OCI-LY1 (cell line): ENCODE measurements around the gene ZNF667.

Experiments used
- H2AFZ ChIP-seq: fragments of 200-600 bp; sonication (generic), shearing (Covaris generic); 2 replicates; pipeline ENCODE4 v1.6.0; 2014; ENCODE audit warnings: antibody characterized with exemption, mild to moderate bottlenecking, low read length
- H3F3A ChIP-seq: fragments of 200-600 bp; sonication (generic), shearing (Covaris generic); 2 replicates; pipeline ENCODE4 v1.6.0; 2014; ENCODE audit warnings: mild to moderate bottlenecking, antibody characterized with exemption, low read length, moderate library complexity; ENCODE audit not compliant: insufficient read depth
- H3K27ac ChIP-seq: fragments of 200-600 bp; sonication (generic); 2 replicates; pipeline ENCODE4 v1.5.1; 2014; ENCODE audit warnings: low read length, mixed run types, mild to moderate bottlenecking, low read depth; ENCODE audit not compliant: poor library complexity, severe bottlenecking
- H3K27me3 ChIP-seq: fragments of 200-600 bp; sonication (generic); 2 replicates; pipeline ENCODE4 v1.6.0; 2014; ENCODE audit warnings: antibody characterized with exemption, mild to moderate bottlenecking, low read length, moderate library complexity; ENCODE audit not compliant: insufficient read depth
- H3K36me3 ChIP-seq: fragments of 200-600 bp; sonication (generic); 2 replicates; pipeline ENCODE4 v1.6.1; 2014; ENCODE audit warnings: mild to moderate bottlenecking, antibody characterized with exemption, low read length, moderate library complexity, mixed read lengths; ENCODE audit not compliant: insufficient read depth
- H3K4me1 ChIP-seq: fragments of 200-600 bp; sonication (generic); 2 replicates; pipeline ENCODE4 v1.5.1; 2014; ENCODE audit warnings: mild to moderate bottlenecking, low read length, moderate library complexity; ENCODE audit not compliant: insufficient read depth, severe bottlenecking
- H3K4me2 ChIP-seq: fragments of 200-600 bp; sonication (generic), shearing (Covaris generic); 2 replicates; pipeline ENCODE4 v1.6.1; 2014; ENCODE audit warnings: low read length
- H3K4me3 ChIP-seq: fragments of 200-600 bp; sonication (generic); 2 replicates; pipeline ENCODE4 v1.5.1; 2014; ENCODE audit warnings: low read length, low read depth, mild to moderate bottlenecking, mixed read lengths; ENCODE audit not compliant: poor library complexity, severe bottlenecking
- H3K79me2 ChIP-seq: fragments of 200-600 bp; shearing (Covaris generic); 2 replicates; pipeline ENCODE4 v1.6.1; 2016; ENCODE audit warnings: mixed run types, low read length, mixed read lengths; ENCODE audit not compliant: insufficient read depth
- H3K9ac ChIP-seq: fragments of 200-600 bp; sonication (generic), shearing (Covaris generic); 2 replicates; pipeline ENCODE4 v1.6.1; 2014; ENCODE audit warnings: mild to moderate bottlenecking, low read length, mixed read lengths
- H3K9me2 ChIP-seq: fragments of 200-600 bp; sonication (generic), shearing (Covaris generic); 2 replicates; pipeline ENCODE4 v1.6.1; 2014; ENCODE audit warnings: low read depth, mild to moderate bottlenecking, low read length, mixed read lengths
- H3K9me3 ChIP-seq: fragments of 200-600 bp; shearing (Covaris generic); 2 replicates; pipeline ENCODE4 v1.6.1; 2014; ENCODE audit warnings: low read length, mixed read lengths
- H4K20me1 ChIP-seq: fragments of 200-600 bp; sonication (generic), shearing (Covaris generic); 2 replicates; pipeline ENCODE4 v1.6.0; 2016; ENCODE audit warnings: mild to moderate bottlenecking, low read length; ENCODE audit not compliant: insufficient read depth
- CTCF ChIP-seq: fragments of 200-600 bp; sonication (generic), shearing (Covaris generic); IDR thresholded peaks from 2 replicates; pipeline ENCODE4 v1.5.1; 2017; ENCODE audit warnings: mild to moderate bottlenecking, antibody characterized with exemption, low read length, moderate library complexity, mixed read lengths
- EZH2 ChIP-seq: fragments of 200-600 bp; sonication (generic), shearing (Covaris generic); IDR thresholded peaks from 2 replicates; pipeline ENCODE4 v1.8.0; 2017; ENCODE audit warnings: borderline replicate concordance, mixed run types, mild to moderate bottlenecking, antibody characterized with exemption, low read length, moderate library complexity, mixed read lengths

ZNF667 gene

GRCh38 chr19:56441206-56441792 lies 35.8 kb downstream of the ZNF667 start:
- Histone ChIP-seq H3K9ac (no peak overlapping the region), H3K36me3 (no peaks in the 10 kb centered on the region), H3K4me1 (no peaks in the 10 kb centered on the region), H3K9me3 (peaks cover 37% of the 10 kb centered on the region), H3K27ac (no peak overlapping the region), H3F3A (no peaks in the 10 kb centered on the region), H4K20me1 (no peaks in the 10 kb centered on the region), H3K4me2 (no peak overlapping the region), H2AFZ (no peak overlapping the region), H3K4me3 (no peak overlapping the region), H3K27me3 (no peaks in the 10 kb centered on the region), H3K9me2 (no peaks in the 10 kb centered on the region), H3K79me2 (no peaks in the 10 kb centered on the region)
- TF ChIP-seq EZH2: no peak
- TF ChIP-seq CTCF: no peak

GRCh38 chr19:56423985-56424353 lies 53.2 kb downstream of the ZNF667 start:
- Histone ChIP-seq H3K79me2 (no peaks in the 10 kb centered on the region), H4K20me1 (no peaks in the 10 kb centered on the region), H3K27me3 (no peaks in the 10 kb centered on the region), H3K27ac (no peak overlapping the region), H3K9me2 (no peaks in the 10 kb centered on the region), H3F3A (no peaks in the 10 kb centered on the region; the same call in 1 of the 2 replicates), H3K9me3 (peaks cover 57% of the 10 kb centered on the region), H3K4me3 (no peak overlapping the region), H3K9ac (no peak overlapping the region), H3K4me1 (no peaks in the 10 kb centered on the region), H2AFZ (no peak overlapping the region), H3K4me2 (no peak overlapping the region), H3K36me3 (peaks cover 29% of the 10 kb centered on the region)
- no peak for TF ChIP-seq CTCF
- no peak for TF ChIP-seq EZH2

- Histone ChIP-seq H3K4me1 (no peaks in the 10 kb centered on the region), H3K9me2 (no peaks in the 10 kb centered on the region), H3K27ac (no peak overlapping the region), H3K36me3 (peaks cover 29% of the 10 kb centered on the region), H3K9me3 (peaks cover 57% of the 10 kb centered on the region), H3K79me2 (no peaks in the 10 kb centered on the region), H4K20me1 (no peaks in the 10 kb centered on the region), H3F3A (no peaks in the 10 kb centered on the region; the same call in 1 of the 2 replicates), H2AFZ (no peak overlapping the region), H3K4me2 (no peak overlapping the region), H3K27me3 (no peaks in the 10 kb centered on the region), H3K4me3 (no peak overlapping the region), H3K9ac (no peak overlapping the region)
- TF ChIP-seq CTCF (no peak), EZH2 (no peak)
Observed at GRCh38 chr19:56423276-56423984, 53.7 kb downstream of the ZNF667 start.
